Coronary artery (tissue), 2 donors: ENCODE measurements around the gene ATP2A3.

Source experiments
- DNase-seq: peaks from one replicate; pipeline ENCODE4 v3.0.0-alpha.2; 2017; ENCODE audit warnings: low spot score
- H3K27ac ChIP-seq, 2 donors: fragments of 200-600 bp; sonication (generic); one replicate each; pipeline ENCODE4 v1.5.1; 2016 to 2019
- H3K4me3 ChIP-seq: fragments of 200-600 bp; sonication (generic); 2 replicates; pipeline ENCODE4 v1.5.1; 2016; ENCODE audit warnings: mild to moderate bottlenecking, moderate library complexity
- CTCF ChIP-seq: fragments of 200-600 bp; sonication (generic); IDR thresholded peaks from one replicate; pipeline ENCODE4 v1.5.1; 2019; ENCODE audit warnings: antibody characterized with exemption

Gene ATP2A3

GRCh38 chr17:3903881-3904290 is 60.4 kb downstream of the ATP2A3 start:
- no peak for DNase-seq
- TF ChIP-seq CTCF, result no peak
- H3K4me3 ChIP-seq, result no peak overlapping the region
- no peak overlapping the region for H3K27ac ChIP-seq

GRCh38 chr17:3903051-3903825 is 61.0 kb downstream of the ATP2A3 start:
- no peak overlapping the region for H3K27ac ChIP-seq
- no peak for TF ChIP-seq CTCF
- no peak overlapping the region for H3K4me3 ChIP-seq
- no peak for DNase-seq

GRCh38 chr17:3900646-3901045 is 63.6 kb downstream of the ATP2A3 start:
- no peak overlapping the region for H3K4me3 ChIP-seq
- H3K27ac ChIP-seq, result no peak overlapping the region
- no peak for DNase-seq
- no peak for TF ChIP-seq CTCF

GRCh38 chr17:3897731-3898130 is 66.5 kb downstream of the ATP2A3 start:
- TF ChIP-seq CTCF, result no peak
- H3K27ac ChIP-seq, result no peak overlapping the region
- H3K4me3 ChIP-seq, result no peak overlapping the region
- DNase-seq, result no peak

GRCh38 chr17:3896968-3897235 is 67.3 kb downstream of the ATP2A3 start:
- peak overlapping the region in 1 of 2 donors; percentile 47 for H3K27ac ChIP-seq
- TF ChIP-seq CTCF, result no peak

GRCh38 chr17:3896108-3896967 is 67.9 kb downstream of the ATP2A3 start:
- H3K4me3 ChIP-seq, result no peak overlapping the region
- peak overlapping the region in 1 of 2 donors; percentile 47 for H3K27ac ChIP-seq
- TF ChIP-seq CTCF, result no peak
- no peak for DNase-seq

More at GRCh38 chr17:3896968-3897235, 67.3 kb downstream of the ATP2A3 start:
- H3K4me3 ChIP-seq, result no peak overlapping the region
- no peak for DNase-seq
